ENCODE measurements around the gene OR8D2.

DNA sequence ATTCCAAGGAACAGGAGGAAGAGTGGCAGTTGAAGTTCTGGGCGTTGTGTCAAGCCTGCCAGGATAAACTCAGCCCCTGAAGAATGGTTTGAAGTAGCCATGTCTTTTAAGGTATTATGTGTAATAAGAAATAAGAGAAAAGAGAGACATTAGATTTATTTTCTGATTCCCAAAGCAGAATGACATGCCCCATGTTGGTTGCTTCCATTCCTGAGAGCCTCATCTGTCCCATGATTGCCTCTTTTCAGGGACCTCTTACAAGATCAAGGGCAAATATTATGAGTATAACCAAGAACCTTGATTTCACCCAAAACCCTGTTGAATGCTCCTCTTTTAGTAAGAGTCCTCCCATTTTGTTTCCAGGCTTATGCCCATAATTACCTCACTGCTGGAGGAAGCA lies at the start of gene OR8D2:
- TF ChIP-seq, protein P1, sequence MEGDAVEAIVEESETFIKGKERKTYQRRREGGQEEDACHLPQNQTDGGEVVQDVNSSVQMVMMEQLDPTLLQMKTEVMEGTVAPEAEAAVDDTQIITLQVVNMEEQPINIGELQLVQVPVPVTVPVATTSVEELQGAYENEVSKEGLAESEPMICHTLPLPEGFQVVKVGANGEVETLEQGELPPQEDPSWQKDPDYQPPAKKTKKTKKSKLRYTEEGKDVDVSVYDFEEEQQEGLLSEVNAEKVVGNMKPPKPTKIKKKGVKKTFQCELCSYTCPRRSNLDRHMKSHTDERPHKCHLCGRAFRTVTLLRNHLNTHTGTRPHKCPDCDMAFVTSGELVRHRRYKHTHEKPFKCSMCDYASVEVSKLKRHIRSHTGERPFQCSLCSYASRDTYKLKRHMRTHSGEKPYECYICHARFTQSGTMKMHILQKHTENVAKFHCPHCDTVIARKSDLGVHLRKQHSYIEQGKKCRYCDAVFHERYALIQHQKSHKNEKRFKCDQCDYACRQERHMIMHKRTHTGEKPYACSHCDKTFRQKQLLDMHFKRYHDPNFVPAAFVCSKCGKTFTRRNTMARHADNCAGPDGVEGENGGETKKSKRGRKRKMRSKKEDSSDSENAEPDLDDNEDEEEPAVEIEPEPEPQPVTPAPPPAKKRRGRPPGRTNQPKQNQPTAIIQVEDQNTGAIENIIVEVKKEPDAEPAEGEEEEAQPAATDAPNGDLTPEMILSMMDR (IDR thresholded peaks at IDR 0.05): no peak
- TF ChIP-seq POLR2A (IDR thresholded peaks at IDR 0.05): no peak

All from lower leg skin (tissue), 3 donors.